T-cell (primary cell): ENCODE data around the gene PLCG1. TPM values are rescaled to one million over a fixed set of nuclear protein-coding genes. Genes with fewer than 3 reads are reported as not detected.

ENCODE experiments used
- ATAC-seq, 4 experiments: fragments of 200-7000 bp in 3 of 4; fragments of 150-1000 bp in 1 of 4; cut with Tn5 transposase; replicated peaks in 1 of 4; 1 replicate in 3 of 4; 2 replicates in 1 of 4; pipeline ENCODE4 v1.10.0; 2021; ENCODE audit warnings: moderate library complexity in 3 of 4, mild to moderate bottlenecking in 2 of 4, moderate number of reproducible peaks in 1 of 4
- CTCF ChIA-PET, 2 donors: fragments of 300-600 bp; sonication (Branson Sonifier 250); formaldehyde crosslinking; loops; one replicate each; lab custom pipeline; 2022; ENCODE audit warnings: antibody characterized with exemption in 2 of 2; lab: Charles Lee
- POLR2A ChIA-PET, 2 donors: fragments of 300-600 bp; sonication (Branson Sonifier 250); formaldehyde crosslinking; loops; one replicate each; lab custom pipeline; 2022; ENCODE audit warnings: antibody characterized with exemption in 2 of 2; lab: Charles Lee
- DNase-seq, 35 experiments: peaks; one replicate each; pipeline versions ENCODE4 v3.0.0 to v3.0.0-alpha.2; 2013 to 2023
- H3K27ac ChIP-seq: one replicate; pipeline ENCODE4 v1.5.1; 2013; ENCODE audit warnings: low read length
- H3K27me3 ChIP-seq, 2 experiments: replicated peaks in 1 of 2; 1 replicate in 1 of 2; 2 replicates in 1 of 2; pipeline versions ENCODE4 v1.6.1 to v1.7.0; 2013; ENCODE audit warnings: low read length in 1 of 2, mixed read lengths in 1 of 2; ENCODE audit not compliant: control insufficient read depth in 2 of 2, insufficient read depth in 2 of 2; ENCODE audit errors: extremely low read depth in 1 of 2
- H3K36me3 ChIP-seq, 2 donors: 1 replicate in 1 of 2; 2 replicates in 1 of 2; pipeline versions ENCODE4 v1.6.1 to v1.7.0; 2013; ENCODE audit warnings: low read length in 1 of 2; ENCODE audit not compliant: control insufficient read depth in 2 of 2, insufficient read depth in 1 of 2; ENCODE audit errors: extremely low read depth in 1 of 2
- H3K4me1 ChIP-seq, 2 experiments: 1 replicate in 1 of 2; 2 replicates in 1 of 2; pipeline versions ENCODE4 v1.6.1 to v1.7.0; 2013; ENCODE audit warnings: low read length in 2 of 2, mixed read lengths in 1 of 2; ENCODE audit not compliant: insufficient read depth in 2 of 2, control insufficient read depth in 1 of 2; ENCODE audit errors: extremely low read depth in 1 of 2
- H3K4me3 ChIP-seq, 2 donors: 1 replicate in 1 of 2; 2 replicates in 1 of 2; pipeline versions ENCODE4 v1.5.1 to v1.7.0; 2013; ENCODE audit warnings: mild to moderate bottlenecking in 2 of 2, low read length in 1 of 2, moderate library complexity in 1 of 2; ENCODE audit not compliant: control insufficient read depth in 1 of 2; ENCODE audit errors: extremely low read depth in 1 of 2
- H3K9me3 ChIP-seq: 2 replicates; pipeline ENCODE4 v1.7.0; 2013
- H3K27ac Mint-ChIP-seq, 2 donors: one replicate each; pipeline ENCODE4 v1.8.0; 2020 to 2021; ENCODE audit warnings: mild to moderate bottlenecking in 2 of 2, mixed read lengths in 2 of 2
- H3K27me3 Mint-ChIP-seq, 2 donors: one replicate each; pipeline ENCODE4 v1.8.0; 2021 to 2022; ENCODE audit warnings: mixed read lengths in 2 of 2
- H3K36me3 Mint-ChIP-seq: one replicate; pipeline ENCODE4 v1.8.0; 2021; ENCODE audit warnings: mixed read lengths
- H3K4me1 Mint-ChIP-seq, 3 donors: one replicate each; pipeline ENCODE4 v1.8.0; 2020 to 2022; ENCODE audit warnings: mixed read lengths in 3 of 3, mild to moderate bottlenecking in 1 of 3
- H3K4me3 Mint-ChIP-seq, 3 donors: one replicate each; pipeline ENCODE4 v1.8.0; 2020 to 2022; ENCODE audit warnings: mild to moderate bottlenecking in 3 of 3, mixed read lengths in 3 of 3, moderate library complexity in 3 of 3
- H3K9me3 Mint-ChIP-seq, 3 donors: one replicate each; pipeline ENCODE4 v1.8.0; 2020 to 2022; ENCODE audit warnings: mixed read lengths in 3 of 3
- WGBS: methylation state at CpG from one replicate; pipeline ENCODE4 v1.1.5; 2013; ENCODE audit warnings: missing lambda C conversion rate; ENCODE audit not compliant: insufficient coverage; 5-methylcytosine and 5-hydroxymethylcytosine counted together
- total RNA-seq, 35 experiments: library from RNA in 6 of 35; stranded (reverse) in 6 of 35; fragments of 120-200 nt in 1 of 35; gene quantifications; one replicate each; pipeline versions ENCODE4 v1.2.1 to v1.2.4 and lab custom pipeline; 2013 to 2026

Gene PLCG1
- total RNA-seq, 5 donors from 2014 or later (not counting 1 experiment from before 2014, with no cell fraction given), result 390 to 589 (median 444) TPM

DNA sequence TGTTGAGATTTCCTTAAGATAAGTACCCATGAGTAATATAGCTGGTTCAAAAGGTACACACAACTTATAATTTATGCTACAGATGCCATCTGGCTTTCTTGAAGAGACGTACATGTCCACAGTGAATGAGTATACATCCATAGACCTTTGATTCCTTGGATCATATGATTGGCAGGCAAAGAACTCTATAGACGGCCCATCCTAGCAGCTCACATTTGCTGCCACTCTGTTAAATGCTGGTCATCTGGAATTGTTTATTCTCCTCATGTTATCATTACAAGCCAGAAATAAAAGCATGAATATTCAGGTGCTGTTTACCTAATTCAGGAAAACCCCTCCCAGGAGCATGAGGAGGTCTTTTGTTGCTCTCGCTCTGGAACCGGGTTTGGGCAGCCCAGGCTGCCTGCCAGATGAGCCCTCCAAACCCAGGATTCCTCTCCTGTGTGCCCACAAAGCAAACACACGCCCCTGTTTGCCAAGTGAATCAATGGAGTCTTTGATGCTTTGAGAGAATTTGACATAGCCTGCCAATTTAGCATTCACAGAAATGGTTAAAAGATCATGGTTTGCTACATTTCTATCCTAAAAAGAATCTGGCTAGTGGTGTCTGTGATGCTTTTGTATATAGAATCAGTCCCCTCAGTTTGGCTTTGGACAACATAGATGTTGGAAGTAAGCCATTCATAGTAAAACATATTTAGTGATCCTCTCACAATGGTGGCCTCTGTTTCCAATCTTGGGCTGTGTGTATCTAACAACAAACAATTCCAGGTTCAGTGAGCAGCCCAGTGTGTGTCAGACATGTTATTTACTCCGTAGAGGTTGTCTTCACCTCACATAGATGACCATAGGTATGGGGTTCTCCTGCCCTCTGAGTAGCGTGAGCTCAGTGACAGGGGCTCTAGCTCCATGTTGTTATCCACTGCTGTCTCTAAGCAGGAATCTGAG, 17.5 kb upstream of the PLCG1 start:
- CTCF ChIA-PET, result interaction anchor here in 1 of 2 donors (2.1 kb wide), 1 partner anchor 15 kb away, joined by 6 read pairs; no protein-coding TSS in a partner anchor
- WGBS, result 96% methylated on average over 3 of the region's 7 CpGs

DNA sequence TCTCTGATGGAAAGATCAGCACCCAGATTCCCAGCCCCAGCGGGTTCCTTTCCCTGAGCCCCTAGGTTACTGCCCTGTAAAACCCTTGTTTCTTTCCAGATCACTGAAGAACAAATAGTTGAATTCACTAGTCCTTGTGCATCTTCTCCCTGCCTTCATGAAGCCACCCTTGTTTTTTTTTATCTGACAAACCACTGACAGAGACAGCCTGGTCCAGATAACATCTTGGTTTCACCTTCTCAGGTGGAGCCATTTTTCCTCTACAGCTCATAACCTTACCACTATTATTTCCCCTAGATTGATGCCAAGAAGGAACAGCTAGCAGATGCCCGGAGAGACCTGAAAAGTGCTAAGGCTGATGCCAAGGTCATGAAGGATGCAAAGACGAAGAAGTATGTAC, 15.9 kb upstream of the PLCG1 start:
- Mint-ChIP-seq H3K27ac (peak overlapping the region; percentile 59 to 61), H3K9me3 (no peaks in the 10 kb centered on the region), H3K36me3 (peaks cover 56% of the 10 kb centered on the region), H3K27me3 (no peaks in the 10 kb centered on the region), H3K4me1 (peaks cover 0 to 10% (median 2%) of the 10 kb centered on the region in 3 donors), H3K4me3 (no peak overlapping the region)
- ATAC-seq, result peak in 1 of 4 experiments; percentile 45
- Histone ChIP-seq H3K4me3 (no peak overlapping the region), H3K9me3 (no peaks in the 10 kb centered on the region), H3K27ac (no peak overlapping the region), H3K27me3 (no peaks in the 10 kb centered on the region), H3K4me1 (peaks cover 0 to 3% of the 10 kb centered on the region in 2 experiments), H3K36me3 (peaks cover 15 to 66% of the 10 kb centered on the region in 2 donors)
- CTCF ChIA-PET, result interaction anchor here (1.1 to 2.1 kb wide), 2 partner anchors 14 kb away, joined by 3 to 6 read pairs; no protein-coding TSS in a partner anchor
- DNase-seq, result no peak
- WGBS, result 100% methylated on average over 2 of the region's 3 CpGs
- POLR2A ChIA-PET, result interaction anchor here in 1 of 2 donors (0.5 kb wide), 1 partner anchor 133 kb away, joined by 11 read pairs; no protein-coding TSS in a partner anchor

More for the DNA sequence above, 17.5 kb upstream of the PLCG1 start:
- peaks cover 0 to 10% (median 2%) of the 10 kb centered on the region in 3 donors for H3K4me1 Mint-ChIP-seq
- no peak for DNase-seq
- no peaks in the 10 kb centered on the region for H3K9me3 ChIP-seq
- H3K27me3 ChIP-seq, result no peaks in the 10 kb centered on the region
- peaks cover 63% of the 10 kb centered on the region for H3K36me3 Mint-ChIP-seq
- POLR2A ChIA-PET, result no interaction called here
- H3K36me3 ChIP-seq, result peaks cover 15 to 81% of the 10 kb centered on the region in 2 donors
- H3K27me3 Mint-ChIP-seq, result no peaks in the 10 kb centered on the region
- peak overlapping the region in 1 of 2 donors; percentile 58 for H3K27ac Mint-ChIP-seq
- H3K4me3 Mint-ChIP-seq, result no peak overlapping the region
- H3K9me3 Mint-ChIP-seq, result no peaks in the 10 kb centered on the region
- H3K4me1 ChIP-seq, result peaks cover 0 to 3% of the 10 kb centered on the region in 2 experiments
- H3K4me3 ChIP-seq, result no peak overlapping the region
- no peak for ATAC-seq
- no peak overlapping the region for H3K27ac ChIP-seq

DNA sequence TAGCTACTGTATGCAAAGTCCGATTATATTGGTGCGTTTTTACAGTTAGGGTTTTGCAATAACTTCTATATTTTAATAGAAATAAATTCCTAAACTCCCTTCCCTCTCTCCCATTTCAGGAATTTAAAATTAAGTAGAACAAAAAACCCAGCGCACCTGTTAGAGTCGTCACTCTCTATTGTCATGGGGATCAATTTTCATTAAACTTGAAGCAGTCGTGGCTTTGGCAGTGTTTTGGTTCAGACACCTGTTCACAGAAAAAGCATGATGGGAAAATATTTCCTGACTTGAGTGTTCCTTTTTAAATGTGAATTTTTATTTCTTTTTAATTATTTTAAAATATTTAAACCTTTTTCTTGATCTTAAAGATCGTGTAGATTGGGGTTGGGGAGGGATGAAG, 13.7 kb upstream of the PLCG1 start:
- peaks cover 0 to 3% of the 10 kb centered on the region in 2 experiments for H3K4me1 ChIP-seq
- H3K9me3 ChIP-seq, result no peaks in the 10 kb centered on the region
- CTCF ChIA-PET, result no interaction called here
- no peak overlapping the region for H3K27ac ChIP-seq
- no peaks in the 10 kb centered on the region for H3K27me3 ChIP-seq
- ATAC-seq (no peak), DNase-seq (no peak)
- Mint-ChIP-seq H3K4me1 (peaks cover 0 to 10% (median 2%) of the 10 kb centered on the region in 3 donors), H3K9me3 (no peaks in the 10 kb centered on the region), H3K27ac (no peak overlapping the region), H3K27me3 (no peaks in the 10 kb centered on the region), H3K36me3 (peaks cover 44% of the 10 kb centered on the region), H3K4me3 (no peak overlapping the region)
- 94% methylated on average over 3 of the region's 6 CpGs for WGBS
- POLR2A ChIA-PET, result interaction anchor here in 1 of 2 donors (0.6 kb wide), 1 partner anchor 160 kb away, joined by 3 read pairs; no protein-coding TSS in a partner anchor
- no peak overlapping the region for H3K4me3 ChIP-seq
- peaks cover 15 to 47% of the 10 kb centered on the region in 2 donors for H3K36me3 ChIP-seq

DNA sequence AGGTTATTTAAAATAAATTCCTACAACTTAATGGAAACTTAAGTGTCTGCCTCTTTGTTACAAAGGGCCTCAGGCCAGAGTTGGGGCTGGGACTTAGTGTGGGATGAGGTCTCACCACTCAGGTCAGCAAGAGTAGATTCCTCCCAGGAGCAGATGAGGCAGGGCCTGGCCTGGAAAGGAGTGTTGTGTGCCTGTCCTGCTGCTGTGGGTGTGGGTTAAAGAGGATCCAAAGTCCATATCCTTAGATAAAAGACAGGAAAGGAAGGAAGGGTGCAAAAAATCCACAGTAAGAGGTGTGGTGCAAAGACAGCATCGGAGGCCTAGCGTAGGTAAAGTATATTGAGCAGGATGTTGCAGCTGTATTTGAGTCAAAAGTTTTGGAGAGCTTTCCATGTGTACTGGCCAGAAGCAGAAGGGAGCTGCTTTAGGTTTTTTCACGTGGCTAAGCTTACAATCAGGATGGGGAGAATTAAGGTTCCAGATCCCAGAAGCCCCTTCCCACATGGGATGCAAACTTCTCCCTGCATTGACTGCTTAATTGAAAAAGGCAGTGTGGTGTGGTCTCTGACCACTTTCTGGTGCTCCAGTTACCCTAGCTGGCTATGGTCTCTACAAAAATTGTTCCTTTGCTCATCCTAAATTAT, 12.8 kb upstream of the PLCG1 start:
- CTCF ChIA-PET, result no interaction called here

GRCh38 chr20:41125530-41126457, 11.5 kb upstream of the PLCG1 start:
- H3K4me1 ChIP-seq, result peaks cover 0 to 3% of the 10 kb centered on the region in 2 experiments
- H3K36me3 Mint-ChIP-seq, result peaks cover 36% of the 10 kb centered on the region
- H3K27ac Mint-ChIP-seq, result peak overlapping the region; percentile 2 to 63
- no peaks in the 10 kb centered on the region for H3K9me3 ChIP-seq
- H3K4me3 Mint-ChIP-seq, result no peak overlapping the region
- ChIA-PET CTCF (no interaction called here), POLR2A (no interaction called here)
- no peaks in the 10 kb centered on the region for H3K27me3 ChIP-seq
- 94% methylated on average over 6 of the region's 6 CpGs for WGBS
- DNase-seq (no peak), ATAC-seq (peak in 1 of 4 experiments; percentile 23)
- H3K36me3 ChIP-seq, result peaks cover 9 to 29% of the 10 kb centered on the region in 2 donors
- H3K27me3 Mint-ChIP-seq, result no peaks in the 10 kb centered on the region
- H3K27ac ChIP-seq, result no peak overlapping the region
- H3K9me3 Mint-ChIP-seq, result no peaks in the 10 kb centered on the region
- no peak overlapping the region for H3K4me3 ChIP-seq
- peaks cover 0 to 7% (median 2%) of the 10 kb centered on the region in 3 donors for H3K4me1 Mint-ChIP-seq

More for the DNA sequence above, 12.8 kb upstream of the PLCG1 start:
- Histone ChIP-seq H3K4me1 (peaks cover 0 to 3% of the 10 kb centered on the region in 2 experiments), H3K36me3 (peaks cover 15 to 39% of the 10 kb centered on the region in 2 donors), H3K4me3 (no peak overlapping the region), H3K27me3 (no peaks in the 10 kb centered on the region), H3K27ac (no peak overlapping the region), H3K9me3 (no peaks in the 10 kb centered on the region)
- H3K27me3 Mint-ChIP-seq, result no peaks in the 10 kb centered on the region
- POLR2A ChIA-PET, result no interaction called here
- ATAC-seq (peak in 1 of 4 experiments; percentile 16), DNase-seq (no peak)
- no peak overlapping the region for H3K4me3 Mint-ChIP-seq
- peak overlapping the region; percentile 17 to 37 for H3K27ac Mint-ChIP-seq
- WGBS, result 100% methylated on average over 2 of the region's 3 CpGs
- H3K36me3 Mint-ChIP-seq, result peaks cover 42% of the 10 kb centered on the region
- H3K4me1 Mint-ChIP-seq, result peaks cover 0 to 10% (median 2%) of the 10 kb centered on the region in 3 donors
- H3K9me3 Mint-ChIP-seq, result no peaks in the 10 kb centered on the region
